ENCODE measurements around the gene CACNA2D4. TPM values are rescaled to one million over a fixed set of nuclear protein-coding genes. Genes with fewer than 3 reads are reported as not detected.
A peak's percentile ranks its signal among the peaks of the same experiment; 100 is the strongest.

The CACNA2D4 gene
- polyA plus RNA-seq, 2 donors, result 0.84 to 0.89 TPM

DNA sequence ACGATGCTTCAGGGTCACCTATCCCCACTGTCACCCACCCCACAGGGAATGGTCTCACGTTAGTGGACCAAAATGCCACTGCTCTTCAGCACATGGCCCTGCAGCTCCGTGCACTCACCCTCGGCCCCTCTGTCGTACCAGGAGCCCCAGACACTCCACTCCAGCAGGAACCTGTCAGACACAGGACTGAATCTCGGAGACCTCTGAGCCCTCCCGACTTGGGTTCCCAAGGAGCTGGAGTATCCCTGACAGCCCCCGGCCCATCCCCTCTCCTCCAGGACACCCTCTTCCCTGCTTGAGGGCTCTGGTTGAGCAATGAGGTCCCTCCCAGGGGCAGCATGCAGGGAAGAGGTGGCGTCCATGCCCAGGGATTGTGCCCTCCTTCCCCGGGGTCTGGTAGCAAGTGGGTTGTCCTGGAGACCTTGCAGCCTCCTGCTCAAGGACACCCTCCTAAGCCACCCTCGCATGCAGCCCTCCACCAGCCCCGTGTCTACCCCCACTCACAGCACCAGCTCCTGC is 118.5 kb downstream of the CACNA2D4 start:
- Histone ChIP-seq H3K4me1 (ENCODE audit: control insufficient read depth in 2 of 2, insufficient read depth in 2 of 2, low read length in 1 of 2) (peaks cover 2 to 6% of the 10 kb centered on the region in 2 donors), H3K27ac (ENCODE audit: low read depth in 2 of 2, low read length in 1 of 2) (no peak overlapping the region), H3K4me3 (ENCODE audit: low read depth in 1 of 2, low read length in 2 of 2) (no peak overlapping the region), H3K9me3 (ENCODE audit: control insufficient read depth in 2 of 2, insufficient read depth in 1 of 2, low read depth in 1 of 2, low read length in 1 of 2) (no peaks in the 10 kb centered on the region), H3K27me3 (ENCODE audit: control insufficient read depth in 1 of 2, insufficient read depth in 2 of 2, low read length in 2 of 2) (no peaks in the 10 kb centered on the region), H3K36me3 (ENCODE audit: control insufficient read depth in 2 of 2, insufficient read depth in 2 of 2, low read length in 1 of 2) (no peaks in the 10 kb centered on the region)
- WGBS, 2 donors, result 71 to 82% methylated on average over 12 of the region's 12 CpGs

DNA sequence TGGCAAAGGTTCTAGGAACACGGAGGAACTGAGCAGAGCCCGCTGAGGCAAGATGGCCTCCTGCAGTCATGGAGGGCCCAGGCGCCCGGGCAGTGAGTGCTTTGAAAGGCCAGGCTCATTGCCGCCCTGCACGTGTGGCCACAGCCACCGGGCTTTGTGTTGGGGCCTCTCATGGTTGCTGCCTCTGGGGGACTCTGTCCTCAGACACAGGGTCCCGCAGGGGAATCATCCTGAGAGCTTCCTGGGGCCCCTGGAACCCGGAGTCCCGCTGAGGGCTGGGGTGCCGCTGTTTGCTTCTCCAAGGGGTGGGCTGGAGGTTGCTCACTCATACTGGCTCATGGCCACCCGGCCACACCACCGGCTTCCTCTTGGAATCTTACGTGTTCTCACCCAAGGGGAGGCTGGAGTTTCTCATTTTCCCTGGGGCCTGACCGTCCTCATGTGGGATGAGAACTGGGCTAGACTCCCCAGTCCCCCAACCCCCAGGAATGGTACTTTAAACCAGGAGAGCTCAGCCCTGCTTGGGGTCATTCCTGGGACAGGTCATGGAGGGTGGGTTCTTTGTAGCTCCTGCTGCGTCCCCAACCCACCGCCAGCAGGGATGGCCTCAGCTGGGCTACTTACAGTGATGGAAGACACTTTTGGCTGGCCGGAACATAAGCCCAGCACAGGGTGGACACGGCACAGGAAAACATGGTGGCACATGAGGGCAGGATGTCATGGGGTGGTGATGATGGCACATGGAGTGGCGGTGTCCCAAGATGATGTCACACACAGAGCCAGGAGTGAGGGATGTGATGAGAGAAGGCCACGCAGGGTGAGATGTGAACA is 119.2 kb downstream of the CACNA2D4 start:
- no peak overlapping the region for H3K4me3 ChIP-seq (ENCODE audit: low read depth in 1 of 2, low read length in 2 of 2)
- no peak overlapping the region for H3K27ac ChIP-seq (ENCODE audit: low read depth in 2 of 2, low read length in 1 of 2)
- H3K27me3 ChIP-seq (ENCODE audit: control insufficient read depth in 1 of 2, insufficient read depth in 2 of 2, low read length in 2 of 2), result no peaks in the 10 kb centered on the region
- no peaks in the 10 kb centered on the region for H3K36me3 ChIP-seq (ENCODE audit: control insufficient read depth in 2 of 2, insufficient read depth in 2 of 2, low read length in 1 of 2)
- WGBS, 2 donors, result 88% methylated on average over 21 of the region's 21 CpGs
- peaks cover 2 to 6% of the 10 kb centered on the region in 2 donors for H3K4me1 ChIP-seq (ENCODE audit: control insufficient read depth in 2 of 2, insufficient read depth in 2 of 2, low read length in 1 of 2)
- no peaks in the 10 kb centered on the region for H3K9me3 ChIP-seq (ENCODE audit: control insufficient read depth in 2 of 2, insufficient read depth in 1 of 2, low read depth in 1 of 2, low read length in 1 of 2)

DNA sequence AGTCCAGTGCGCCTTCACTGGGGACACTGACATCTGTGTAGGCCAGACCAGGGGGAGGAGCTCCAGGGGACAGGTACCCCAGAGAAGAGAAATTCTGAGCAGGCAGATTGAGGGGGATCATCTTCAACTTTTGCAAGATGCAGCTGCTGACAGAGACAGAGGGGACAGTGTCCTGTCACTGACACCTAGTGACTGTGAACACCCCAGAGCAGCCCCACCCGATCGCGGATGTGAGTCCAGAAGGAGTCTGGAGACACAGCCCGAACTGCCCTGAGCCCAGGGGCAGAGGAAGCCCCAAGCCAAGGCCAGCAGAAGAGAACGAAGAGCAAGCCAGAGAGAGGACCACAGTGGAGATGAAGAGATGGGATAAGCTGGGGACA is 119.8 kb downstream of the CACNA2D4 start:
- Histone ChIP-seq H3K9me3 (ENCODE audit: control insufficient read depth in 2 of 2, insufficient read depth in 1 of 2, low read depth in 1 of 2, low read length in 1 of 2) (no peaks in the 10 kb centered on the region), H3K27ac (ENCODE audit: low read depth in 2 of 2, low read length in 1 of 2) (no peak overlapping the region), H3K4me3 (ENCODE audit: low read depth in 1 of 2, low read length in 2 of 2) (no peak overlapping the region), H3K27me3 (ENCODE audit: control insufficient read depth in 1 of 2, insufficient read depth in 2 of 2, low read length in 2 of 2) (no peaks in the 10 kb centered on the region), H3K36me3 (ENCODE audit: control insufficient read depth in 2 of 2, insufficient read depth in 2 of 2, low read length in 1 of 2) (no peaks in the 10 kb centered on the region), H3K4me1 (ENCODE audit: control insufficient read depth in 2 of 2, insufficient read depth in 2 of 2, low read length in 1 of 2) (peaks cover 2 to 6% of the 10 kb centered on the region in 2 donors)
- 87 to 89% methylated on average over 6 of the region's 6 CpGs for WGBS, 2 donors

DNA sequence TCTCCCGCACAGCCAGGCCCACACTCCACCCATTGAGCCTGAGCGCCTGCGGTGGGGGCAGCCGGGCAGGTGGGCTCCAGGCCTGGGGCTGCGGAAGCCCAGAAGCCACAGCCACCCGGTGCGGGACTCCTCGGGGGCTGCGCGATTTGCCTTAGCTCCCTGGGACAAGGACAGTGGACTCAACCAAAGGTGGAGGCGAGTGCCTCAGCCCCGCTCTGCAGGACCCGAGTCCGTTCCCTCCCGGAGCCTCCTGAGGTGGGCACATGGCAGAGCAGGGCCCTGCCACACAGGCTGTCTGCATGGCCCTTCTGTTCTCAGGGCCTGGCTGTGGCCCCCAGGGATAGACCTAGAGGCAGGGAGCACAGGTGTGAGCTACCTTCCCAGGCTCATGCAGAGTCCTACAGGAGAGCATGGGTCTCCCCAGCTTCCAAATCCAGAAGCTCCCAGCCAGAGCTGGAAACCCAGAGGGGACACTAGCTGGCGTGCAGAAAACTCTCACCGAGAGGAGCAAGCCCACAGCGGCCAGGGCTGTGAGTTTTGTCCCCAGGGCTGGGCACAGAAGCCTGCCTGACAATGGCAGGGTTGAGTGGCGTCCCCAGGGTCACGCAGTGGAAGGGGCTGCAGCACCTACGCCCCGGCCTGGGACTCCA is 120.3 kb downstream of the CACNA2D4 start:
- WGBS, 2 donors, result 90 to 92% methylated on average over 22 of the region's 22 CpGs
- Histone ChIP-seq H3K27ac (ENCODE audit: low read depth in 2 of 2, low read length in 1 of 2) (no peak overlapping the region), H3K36me3 (ENCODE audit: control insufficient read depth in 2 of 2, insufficient read depth in 2 of 2, low read length in 1 of 2) (no peaks in the 10 kb centered on the region), H3K9me3 (ENCODE audit: control insufficient read depth in 2 of 2, insufficient read depth in 1 of 2, low read depth in 1 of 2, low read length in 1 of 2) (no peaks in the 10 kb centered on the region), H3K4me1 (ENCODE audit: control insufficient read depth in 2 of 2, insufficient read depth in 2 of 2, low read length in 1 of 2) (peaks cover 2 to 6% of the 10 kb centered on the region in 2 donors), H3K4me3 (ENCODE audit: low read depth in 1 of 2, low read length in 2 of 2) (no peak overlapping the region), H3K27me3 (ENCODE audit: control insufficient read depth in 1 of 2, insufficient read depth in 2 of 2, low read length in 2 of 2) (no peaks in the 10 kb centered on the region)

DNA sequence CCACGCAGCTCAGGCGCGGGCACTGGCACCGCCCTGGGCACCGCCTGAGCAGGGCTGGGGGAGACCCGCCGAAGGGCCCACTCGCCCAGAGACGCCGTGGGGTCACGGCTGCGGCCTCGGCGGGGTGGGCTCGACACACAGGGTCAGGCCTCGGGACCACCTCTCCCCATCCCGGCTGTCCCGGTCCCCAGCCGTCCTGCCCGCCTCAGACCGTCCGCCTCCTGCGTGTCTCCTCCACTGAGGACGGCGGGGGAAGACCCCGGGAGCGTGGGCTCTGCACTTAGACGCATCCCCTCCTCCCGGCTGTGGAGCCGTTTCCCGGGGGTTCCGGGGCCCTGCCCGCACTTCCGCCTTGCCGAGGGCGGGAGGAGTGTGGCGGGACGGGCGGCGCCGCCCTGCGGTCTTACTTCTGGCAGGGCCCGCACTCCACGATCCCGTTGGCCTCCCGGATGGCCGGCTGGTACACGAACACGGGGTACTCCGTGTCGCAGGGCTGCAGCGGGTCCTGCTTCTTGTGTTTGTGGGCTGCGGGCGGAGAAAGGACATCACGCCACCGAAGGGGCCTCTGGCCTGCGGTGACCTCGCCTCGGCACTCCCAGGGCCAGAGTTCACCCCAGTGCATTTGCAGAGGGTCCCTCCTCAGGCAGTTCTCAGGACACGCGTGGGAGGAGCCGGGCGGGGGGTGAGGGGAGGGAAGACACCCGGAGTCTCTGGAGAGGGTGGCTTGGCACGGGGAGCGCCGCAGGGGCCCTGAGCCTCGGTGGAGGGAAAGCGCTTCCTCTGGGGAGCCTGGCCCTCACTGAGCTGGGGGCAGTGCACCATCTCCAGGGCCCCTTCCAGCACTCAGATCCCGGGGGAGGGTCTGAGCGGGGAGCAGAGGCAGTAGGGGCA is 121.2 kb downstream of the CACNA2D4 start:
- H3K27me3 ChIP-seq (ENCODE audit: control insufficient read depth in 1 of 2, insufficient read depth in 2 of 2, low read length in 2 of 2), result no peaks in the 10 kb centered on the region

DNA sequence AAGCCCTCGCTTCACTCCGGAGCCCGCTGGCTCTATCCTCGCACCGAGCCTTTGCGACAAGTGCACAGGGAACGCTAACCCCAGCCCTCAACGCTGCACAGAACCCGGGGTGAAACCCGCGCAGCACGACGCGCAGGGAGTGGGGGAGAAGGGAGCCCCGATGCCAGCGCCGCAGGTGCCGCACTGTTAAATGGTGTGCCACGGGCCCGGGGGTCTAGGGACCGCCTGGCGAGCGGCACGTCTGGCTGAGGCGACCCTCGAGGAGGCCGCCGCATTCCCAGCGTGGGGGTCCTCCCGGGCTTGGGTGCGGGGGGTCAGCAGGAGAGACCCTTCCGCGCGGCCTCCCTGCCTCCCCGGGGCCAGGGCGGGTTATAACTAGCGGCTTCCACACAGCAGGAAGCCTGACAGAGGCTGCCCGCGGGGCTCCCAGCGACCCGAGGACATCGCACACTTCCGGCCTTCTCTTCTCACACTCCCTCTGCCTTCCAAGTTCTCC is 121.9 kb downstream of the CACNA2D4 start:
- peak overlapping the region; percentile 59 to 65 for H3K4me3 ChIP-seq (ENCODE audit: low read depth in 1 of 2, low read length in 2 of 2)
- H3K27ac ChIP-seq (ENCODE audit: low read depth in 2 of 2, low read length in 1 of 2), result peak overlapping the region; percentile 69 to 81
- peaks cover 2 to 6% of the 10 kb centered on the region in 2 donors for H3K4me1 ChIP-seq (ENCODE audit: control insufficient read depth in 2 of 2, insufficient read depth in 2 of 2, low read length in 1 of 2)
- no peaks in the 10 kb centered on the region for H3K36me3 ChIP-seq (ENCODE audit: control insufficient read depth in 2 of 2, insufficient read depth in 2 of 2, low read length in 1 of 2)
- WGBS, 2 donors, result 0 to 3% methylated on average over 42 to 43 of the region's 43 CpGs
- H3K9me3 ChIP-seq (ENCODE audit: control insufficient read depth in 2 of 2, insufficient read depth in 1 of 2, low read depth in 1 of 2, low read length in 1 of 2), result no peaks in the 10 kb centered on the region
- H3K27me3 ChIP-seq (ENCODE audit: control insufficient read depth in 1 of 2, insufficient read depth in 2 of 2, low read length in 2 of 2), result no peaks in the 10 kb centered on the region

More for the DNA sequence above, 121.2 kb downstream of the CACNA2D4 start:
- Histone ChIP-seq H3K27ac (ENCODE audit: low read depth in 2 of 2, low read length in 1 of 2) (peak overlapping the region; percentile 69 to 81), H3K4me1 (ENCODE audit: control insufficient read depth in 2 of 2, insufficient read depth in 2 of 2, low read length in 1 of 2) (peaks cover 2 to 6% of the 10 kb centered on the region in 2 donors), H3K36me3 (ENCODE audit: control insufficient read depth in 2 of 2, insufficient read depth in 2 of 2, low read length in 1 of 2) (no peaks in the 10 kb centered on the region), H3K4me3 (ENCODE audit: low read depth in 1 of 2, low read length in 2 of 2) (peak overlapping the region; percentile 59 to 65), H3K9me3 (ENCODE audit: control insufficient read depth in 2 of 2, insufficient read depth in 1 of 2, low read depth in 1 of 2, low read length in 1 of 2) (no peaks in the 10 kb centered on the region)
- 20% methylated on average over 64 to 71 of the region's 71 CpGs for WGBS, 2 donors

DNA sequence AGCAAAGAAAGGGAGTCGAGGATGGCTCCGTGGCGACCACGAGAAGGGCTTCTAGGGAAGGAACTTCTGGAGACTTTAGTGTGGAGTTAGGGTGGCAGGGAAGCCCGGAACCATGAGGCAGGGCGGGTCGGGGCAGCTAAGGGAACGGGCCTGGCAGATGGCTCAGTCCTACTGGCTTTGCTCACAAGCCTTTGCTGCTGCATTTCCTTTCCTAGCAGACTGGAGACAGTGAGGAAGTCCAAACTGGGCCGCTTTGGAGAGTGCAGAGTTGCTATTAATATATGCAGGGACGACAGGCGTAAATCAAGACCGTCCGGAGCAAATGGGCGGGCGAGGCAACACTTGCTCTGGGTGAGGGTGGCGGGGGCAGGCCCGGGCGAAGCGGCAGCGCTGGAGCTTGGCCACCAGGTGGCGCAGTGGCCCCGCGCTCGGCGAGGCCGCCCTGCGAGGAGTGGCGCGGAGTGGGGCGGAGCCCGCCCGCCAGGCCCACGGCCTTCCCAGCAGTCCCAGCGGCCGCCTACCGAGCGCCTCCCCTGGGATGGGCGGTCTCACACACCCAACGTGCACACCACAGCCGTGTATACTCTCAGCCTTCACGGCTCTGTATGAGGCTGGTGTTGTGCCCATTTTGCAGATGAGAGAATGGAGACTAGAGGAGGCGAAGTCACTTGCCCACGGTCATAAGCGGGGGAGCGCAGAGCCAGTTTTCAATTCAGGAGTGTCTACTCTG is 122.5 kb downstream of the CACNA2D4 start:
- Histone ChIP-seq H3K4me3 (ENCODE audit: low read depth in 1 of 2, low read length in 2 of 2) (peak overlapping the region; percentile 59 to 65), H3K4me1 (ENCODE audit: control insufficient read depth in 2 of 2, insufficient read depth in 2 of 2, low read length in 1 of 2) (peaks cover 2 to 6% of the 10 kb centered on the region in 2 donors), H3K27me3 (ENCODE audit: control insufficient read depth in 1 of 2, insufficient read depth in 2 of 2, low read length in 2 of 2) (no peaks in the 10 kb centered on the region), H3K9me3 (ENCODE audit: control insufficient read depth in 2 of 2, insufficient read depth in 1 of 2, low read depth in 1 of 2, low read length in 1 of 2) (no peaks in the 10 kb centered on the region), H3K36me3 (ENCODE audit: control insufficient read depth in 2 of 2, insufficient read depth in 2 of 2, low read length in 1 of 2) (no peaks in the 10 kb centered on the region), H3K27ac (ENCODE audit: low read depth in 2 of 2, low read length in 1 of 2) (peak overlapping the region; percentile 69 to 81)
- WGBS, 2 donors, result 4% methylated on average over 45 of the region's 45 CpGs

DNA sequence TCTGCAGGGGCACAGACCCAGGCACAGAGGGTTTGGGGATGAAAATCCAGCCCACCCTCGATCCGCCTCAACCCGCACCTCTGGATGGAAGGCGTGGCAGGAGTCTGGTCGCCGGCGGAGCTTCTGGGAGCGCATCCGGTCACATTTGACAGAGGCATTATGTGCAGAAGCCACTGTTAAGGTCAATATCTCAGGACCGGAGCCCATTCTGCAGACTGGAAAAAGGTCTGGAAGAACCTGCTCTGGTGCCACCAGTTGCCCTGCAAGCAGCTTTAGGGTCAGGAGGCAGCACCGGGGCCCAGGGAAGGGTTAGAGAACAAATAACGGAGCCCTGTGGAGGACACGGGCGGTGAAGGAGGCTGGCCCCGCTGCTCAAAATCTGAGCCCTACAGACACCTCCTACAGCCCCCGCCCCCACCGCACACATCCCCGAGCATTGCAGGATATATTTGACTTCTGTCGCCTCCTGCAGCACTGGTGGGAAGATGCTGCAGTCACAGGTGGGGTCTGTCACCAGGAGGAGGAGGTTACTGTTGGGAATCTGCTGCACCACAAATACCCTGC is 123.1 kb downstream of the CACNA2D4 start:
- 70 to 71% methylated on average over 19 of the region's 19 CpGs for WGBS, 2 donors
- H3K27ac ChIP-seq (ENCODE audit: low read depth in 2 of 2, low read length in 1 of 2), result peak overlapping the region in 1 of 2 donors; percentile 53
- no peaks in the 10 kb centered on the region for H3K27me3 ChIP-seq (ENCODE audit: control insufficient read depth in 1 of 2, insufficient read depth in 2 of 2, low read length in 2 of 2)
- no peaks in the 10 kb centered on the region for H3K36me3 ChIP-seq (ENCODE audit: control insufficient read depth in 2 of 2, insufficient read depth in 2 of 2, low read length in 1 of 2)
- H3K4me1 ChIP-seq (ENCODE audit: control insufficient read depth in 2 of 2, insufficient read depth in 2 of 2, low read length in 1 of 2), result peaks cover 2 to 6% of the 10 kb centered on the region in 2 donors
- no peaks in the 10 kb centered on the region for H3K9me3 ChIP-seq (ENCODE audit: control insufficient read depth in 2 of 2, insufficient read depth in 1 of 2, low read depth in 1 of 2, low read length in 1 of 2)
- no peak overlapping the region for H3K4me3 ChIP-seq (ENCODE audit: low read depth in 1 of 2, low read length in 2 of 2)

Data from esophagus (tissue), 2 donors.